Measurements from ENCODE around the gene ARPP21.

GRCh38 chr3:35666888-35667287 is 27.6 kb downstream of the ARPP21 start:
- no peak for TF ChIP-seq CTCF (IDR thresholded peaks at IDR 0.05; ENCODE audit: low read depth, low read length)
- TF ChIP-seq EZH2phosphoT487 (IDR thresholded peaks at IDR 0.05; ENCODE audit: low read depth) = no peak
